ENCODE measurements around the gene PTPN22.
"Not testable (repeated sequence)": the region's sequence is repeated elsewhere in the genome, so short reads cannot be mapped to it uniquely, and the experiment has no call there.

Gene PTPN22

GRCh38 chr1:113886417-113887401 lies 15.2 kb upstream of the PTPN22 start:
- DNase-seq = no peak

- DNase-seq = no peak
Observed at GRCh38 chr1:113881661-113882060, 10.1 kb upstream of the PTPN22 start.

- DNase-seq = no peak
Observed at GRCh38 chr1:113879739-113880038, 8.2 kb upstream of the PTPN22 start.

- no peak for DNase-seq
Observed at GRCh38 chr1:113876176-113876575, 4.7 kb upstream of the PTPN22 start.

GRCh38 chr1:113875714-113876113 lies 4.2 kb upstream of the PTPN22 start:
- no peak for DNase-seq

GRCh38 chr1:113874012-113874879 lies 2.7 kb upstream of the PTPN22 start:
- DNase-seq = peak; percentile 0

- DNase-seq = no peak
Observed at GRCh38 chr1:113872219-113872935, 865 bp upstream of the PTPN22 start.

GRCh38 chr1:113870778-113871177 lies 734 bp downstream of the PTPN22 start:
- no peak for DNase-seq

- DNase-seq = no peak
Observed at GRCh38 chr1:113868387-113869083, 3.0 kb downstream of the PTPN22 start.

- no peak for DNase-seq
Observed at GRCh38 chr1:113861641-113862040, 9.9 kb downstream of the PTPN22 start.

GRCh38 chr1:113860891-113861290 lies 10.6 kb downstream of the PTPN22 start:
- DNase-seq = no peak

GRCh38 chr1:113859478-113860175 lies 11.9 kb downstream of the PTPN22 start:
- no peak for DNase-seq

- no peak for DNase-seq
Observed at GRCh38 chr1:113858982-113859381, 12.5 kb downstream of the PTPN22 start.

- no peak for DNase-seq
Observed at GRCh38 chr1:113858418-113858817, 13.1 kb downstream of the PTPN22 start.

- DNase-seq = no peak
Observed at GRCh38 chr1:113857776-113858175, 13.7 kb downstream of the PTPN22 start.

- DNase-seq = no peak
Observed at GRCh38 chr1:113856401-113856790, 15.1 kb downstream of the PTPN22 start.

- no peak for DNase-seq
Observed at GRCh38 chr1:113855630-113856400, 15.7 kb downstream of the PTPN22 start.

GRCh38 chr1:113854234-113854633 lies 17.3 kb downstream of the PTPN22 start:
- DNase-seq = no peak

GRCh38 chr1:113852694-113853093 lies 18.8 kb downstream of the PTPN22 start:
- not testable (repeated sequence) for DNase-seq

GRCh38 chr1:113850127-113850796 lies 21.2 kb downstream of the PTPN22 start:
- DNase-seq = no peak

- no peak for DNase-seq
Observed at GRCh38 chr1:113849072-113849471, 22.4 kb downstream of the PTPN22 start.
